ENCODE results near the gene GLDN. TPM values are rescaled to one million over a fixed set of nuclear protein-coding genes. Genes with fewer than 3 reads are reported as not detected.
"Not testable (repeated sequence)": the region's sequence is repeated elsewhere in the genome, so short reads cannot be mapped to it uniquely, and the experiment has no call there.

GLDN gene
- polyA plus RNA-seq, 1 experiment, result 0.25 TPM

DNA sequence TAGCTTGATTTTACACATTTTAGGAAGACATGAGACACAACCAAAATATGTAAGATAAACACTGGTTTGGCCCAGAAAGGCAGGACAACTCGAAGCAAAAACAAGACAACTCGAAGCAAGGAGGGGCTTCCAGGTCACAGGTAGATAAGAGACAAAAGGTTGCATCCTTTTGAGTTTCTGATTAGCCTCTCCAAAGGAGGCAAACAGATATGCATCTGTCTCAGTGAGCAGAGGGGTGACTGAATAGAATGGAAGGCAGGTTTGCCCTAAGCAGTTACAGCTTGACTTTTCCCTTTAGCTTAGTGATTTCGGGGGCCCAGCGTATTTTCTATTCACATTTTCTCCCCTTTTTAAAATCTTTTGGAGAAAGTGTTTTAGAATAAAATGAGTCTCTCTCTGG is 74.7 kb downstream of the GLDN start:
- Histone ChIP-seq H3K27me3 (ENCODE audit: control insufficient read depth, insufficient read depth, low read length) (peaks cover 7% of the 10 kb centered on the region), H3K27ac (ENCODE audit: low read depth, low read length) (no peak overlapping the region), H3K4me3 (ENCODE audit: low read depth, low read length) (no peak overlapping the region), H3K9me3 (ENCODE audit: control insufficient read depth, insufficient read depth, low read length) (no peaks in the 10 kb centered on the region)
- no peak for DNase-seq (ENCODE audit: low read depth, low spot score)
- TF ChIP-seq, protein P1, sequence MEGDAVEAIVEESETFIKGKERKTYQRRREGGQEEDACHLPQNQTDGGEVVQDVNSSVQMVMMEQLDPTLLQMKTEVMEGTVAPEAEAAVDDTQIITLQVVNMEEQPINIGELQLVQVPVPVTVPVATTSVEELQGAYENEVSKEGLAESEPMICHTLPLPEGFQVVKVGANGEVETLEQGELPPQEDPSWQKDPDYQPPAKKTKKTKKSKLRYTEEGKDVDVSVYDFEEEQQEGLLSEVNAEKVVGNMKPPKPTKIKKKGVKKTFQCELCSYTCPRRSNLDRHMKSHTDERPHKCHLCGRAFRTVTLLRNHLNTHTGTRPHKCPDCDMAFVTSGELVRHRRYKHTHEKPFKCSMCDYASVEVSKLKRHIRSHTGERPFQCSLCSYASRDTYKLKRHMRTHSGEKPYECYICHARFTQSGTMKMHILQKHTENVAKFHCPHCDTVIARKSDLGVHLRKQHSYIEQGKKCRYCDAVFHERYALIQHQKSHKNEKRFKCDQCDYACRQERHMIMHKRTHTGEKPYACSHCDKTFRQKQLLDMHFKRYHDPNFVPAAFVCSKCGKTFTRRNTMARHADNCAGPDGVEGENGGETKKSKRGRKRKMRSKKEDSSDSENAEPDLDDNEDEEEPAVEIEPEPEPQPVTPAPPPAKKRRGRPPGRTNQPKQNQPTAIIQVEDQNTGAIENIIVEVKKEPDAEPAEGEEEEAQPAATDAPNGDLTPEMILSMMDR (IDR thresholded peaks at IDR 0.05; ENCODE audit: low read depth, low read length), result no peak
- ChIA-PET POLR2A (no interaction called here), CTCF (interaction anchor here (6.5 kb wide), 1 partner anchor 13 kb away, joined by 38 read pairs; no protein-coding TSS in a partner anchor)

DNA sequence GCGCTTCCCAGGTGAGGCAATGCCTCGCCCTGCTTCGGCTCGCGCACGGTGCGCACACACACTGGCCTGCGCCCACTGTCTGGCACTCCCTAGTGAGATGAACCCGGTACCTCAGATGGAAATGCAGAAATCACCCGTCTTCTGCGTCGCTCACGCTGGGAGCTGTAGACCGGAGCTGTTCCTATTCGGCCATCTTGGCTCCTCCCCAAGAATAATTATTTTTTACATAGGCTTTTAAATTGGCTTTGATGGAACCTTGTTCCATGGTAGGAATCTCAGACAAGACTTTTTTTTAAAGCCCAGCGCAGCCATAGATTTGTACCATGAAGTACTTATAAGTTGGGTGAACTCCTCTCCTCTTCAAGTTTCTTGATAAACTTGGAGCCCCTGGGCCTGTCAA is 81.6 kb downstream of the GLDN start:
- POLR2A ChIA-PET; H3K27ac ChIP-seq (ENCODE audit: low read depth, low read length); CTCF ChIA-PET; H3K27me3 ChIP-seq (ENCODE audit: control insufficient read depth, insufficient read depth, low read length); H3K4me3 ChIP-seq (ENCODE audit: low read depth, low read length); DNase-seq (ENCODE audit: low read depth, low spot score); H3K9me3 ChIP-seq (ENCODE audit: control insufficient read depth, insufficient read depth, low read length): not testable (repeated sequence)

DNA sequence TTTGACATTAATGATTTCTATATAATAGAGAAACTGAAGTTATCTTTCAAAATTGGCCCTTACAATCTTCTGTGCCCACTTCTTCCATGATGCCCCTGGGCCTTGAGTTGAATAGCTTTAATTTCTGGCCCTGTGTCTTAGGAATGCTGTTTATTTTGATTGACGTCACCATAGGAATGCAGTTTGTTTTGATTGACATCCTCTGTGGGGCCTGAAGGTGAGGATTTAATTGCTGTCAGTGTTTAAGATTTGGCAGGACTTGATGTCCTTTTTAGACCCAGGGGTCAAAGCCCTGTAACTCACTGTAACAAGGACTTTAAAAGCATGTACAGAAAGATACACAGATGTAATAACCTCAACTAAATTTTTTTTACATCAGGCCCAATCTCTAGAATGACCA is 83.3 kb downstream of the GLDN start:
- Histone ChIP-seq H3K27me3 (ENCODE audit: control insufficient read depth, insufficient read depth, low read length) (no peaks in the 10 kb centered on the region), H3K4me3 (ENCODE audit: low read depth, low read length) (no peak overlapping the region), H3K27ac (ENCODE audit: low read depth, low read length) (no peak overlapping the region), H3K9me3 (ENCODE audit: control insufficient read depth, insufficient read depth, low read length) (no peaks in the 10 kb centered on the region)
- no peak for DNase-seq (ENCODE audit: low read depth, low spot score)
- ChIA-PET CTCF (interaction anchor here (1.7 to 1.9 kb wide), 2 partner anchors 21 to 23 kb away, joined by 7 to 8 read pairs; no protein-coding TSS in a partner anchor), POLR2A (no interaction called here)
- TF ChIP-seq, protein P1 (IDR thresholded peaks at IDR 0.05; ENCODE audit: low read depth, low read length), result no peak

DNA sequence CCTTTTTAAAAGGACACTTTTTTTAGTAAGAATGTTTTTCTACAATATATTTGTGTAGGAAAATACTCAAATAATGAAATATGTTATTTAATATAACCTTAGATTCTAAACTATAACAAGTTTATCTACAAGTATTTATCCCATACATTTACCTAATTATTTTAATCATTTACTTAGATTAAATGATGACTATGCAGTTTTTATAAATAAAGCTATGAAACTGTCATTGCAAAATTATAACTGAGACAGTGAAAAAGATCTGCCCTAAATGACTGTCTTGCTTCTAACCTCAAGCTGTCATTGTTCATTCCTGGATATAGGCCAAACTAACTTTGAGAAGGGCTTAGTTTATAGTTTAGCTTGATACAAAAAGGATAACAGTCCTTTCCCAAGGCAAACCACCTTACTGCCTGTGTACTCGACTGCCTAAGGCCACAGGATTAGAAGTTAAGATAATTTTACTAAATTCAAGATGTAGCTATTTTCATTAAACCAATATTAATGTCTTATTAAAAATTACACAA is 84.1 kb downstream of the GLDN start:
- ChIA-PET POLR2A (no interaction called here), CTCF (interaction anchor here (1.5 to 1.9 kb wide), 3 partner anchors 22 to 144 kb away, joined by 7 to 8 read pairs (median 7); no protein-coding TSS in a partner anchor)
- H3K27ac ChIP-seq (ENCODE audit: low read depth, low read length), result no peak overlapping the region
- H3K4me3 ChIP-seq (ENCODE audit: low read depth, low read length), result no peak overlapping the region
- H3K9me3 ChIP-seq (ENCODE audit: control insufficient read depth, insufficient read depth, low read length), result no peaks in the 10 kb centered on the region
- peaks cover 3% of the 10 kb centered on the region for H3K27me3 ChIP-seq (ENCODE audit: control insufficient read depth, insufficient read depth, low read length)
- TF ChIP-seq, protein P1 (IDR thresholded peaks at IDR 0.05; ENCODE audit: low read depth, low read length), result no peak
- DNase-seq (ENCODE audit: low read depth, low spot score), result no peak

DNA sequence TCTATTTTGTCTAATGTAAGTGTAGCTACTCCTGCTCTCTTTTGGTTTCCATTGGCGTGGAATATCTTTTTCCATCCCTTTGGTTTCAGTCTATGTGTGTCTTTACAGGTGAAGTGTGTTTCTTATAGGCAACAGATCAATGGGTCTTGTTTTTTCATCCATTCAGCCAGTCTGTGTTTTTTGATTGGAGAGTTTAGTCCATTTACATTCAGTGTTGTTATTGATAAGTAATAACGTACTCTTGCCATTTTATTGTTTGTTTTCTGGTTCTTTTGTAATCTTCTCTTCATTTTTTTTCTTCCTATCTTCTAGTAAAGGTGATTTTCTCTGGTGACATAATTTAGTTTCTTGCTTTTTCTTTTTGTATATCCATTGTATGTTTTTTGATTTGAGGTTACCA is 97.1 kb downstream of the GLDN start:
- Histone ChIP-seq H3K9me3 (ENCODE audit: control insufficient read depth, insufficient read depth, low read length) (no peaks in the 10 kb centered on the region; the same call in 1 of the 2 replicates), H3K4me3 (ENCODE audit: low read depth, low read length) (no peak overlapping the region), H3K27ac (ENCODE audit: low read depth, low read length) (no peak overlapping the region), H3K27me3 (ENCODE audit: control insufficient read depth, insufficient read depth, low read length) (no peaks in the 10 kb centered on the region)
- TF ChIP-seq, protein P1 (IDR thresholded peaks at IDR 0.05; ENCODE audit: low read depth, low read length), result no peak
- ChIA-PET CTCF (interaction anchor here (1.3 kb wide), 1 partner anchor 37 kb away, joined by 4 read pairs; no protein-coding TSS in a partner anchor), POLR2A (no interaction called here)
- no peak for DNase-seq (ENCODE audit: low read depth, low spot score)

Measured in AG04450 (cell line).